ENCODE results near the gene PGF.

DNA sequence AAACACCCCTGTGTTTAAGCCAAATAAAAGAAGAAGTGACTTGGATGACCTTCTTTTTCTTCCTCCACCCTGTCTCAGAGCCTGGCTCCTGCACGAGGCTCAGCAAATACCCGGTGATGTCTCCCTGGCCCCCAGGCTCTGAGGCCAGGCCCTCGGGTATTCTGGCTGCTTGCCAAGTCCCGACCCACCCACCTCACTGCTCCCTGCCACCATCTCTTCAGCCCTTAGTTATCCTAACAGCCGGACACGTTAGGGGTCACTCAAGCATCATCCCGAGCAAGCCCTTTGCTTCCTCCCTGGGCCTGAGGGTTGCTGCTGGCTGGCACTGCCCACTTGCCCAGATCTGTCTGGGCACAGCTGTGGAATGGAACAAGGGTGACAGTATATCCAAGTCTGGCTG is 39.6 kb downstream of the PGF start:
- TF ChIP-seq, protein P1, sequence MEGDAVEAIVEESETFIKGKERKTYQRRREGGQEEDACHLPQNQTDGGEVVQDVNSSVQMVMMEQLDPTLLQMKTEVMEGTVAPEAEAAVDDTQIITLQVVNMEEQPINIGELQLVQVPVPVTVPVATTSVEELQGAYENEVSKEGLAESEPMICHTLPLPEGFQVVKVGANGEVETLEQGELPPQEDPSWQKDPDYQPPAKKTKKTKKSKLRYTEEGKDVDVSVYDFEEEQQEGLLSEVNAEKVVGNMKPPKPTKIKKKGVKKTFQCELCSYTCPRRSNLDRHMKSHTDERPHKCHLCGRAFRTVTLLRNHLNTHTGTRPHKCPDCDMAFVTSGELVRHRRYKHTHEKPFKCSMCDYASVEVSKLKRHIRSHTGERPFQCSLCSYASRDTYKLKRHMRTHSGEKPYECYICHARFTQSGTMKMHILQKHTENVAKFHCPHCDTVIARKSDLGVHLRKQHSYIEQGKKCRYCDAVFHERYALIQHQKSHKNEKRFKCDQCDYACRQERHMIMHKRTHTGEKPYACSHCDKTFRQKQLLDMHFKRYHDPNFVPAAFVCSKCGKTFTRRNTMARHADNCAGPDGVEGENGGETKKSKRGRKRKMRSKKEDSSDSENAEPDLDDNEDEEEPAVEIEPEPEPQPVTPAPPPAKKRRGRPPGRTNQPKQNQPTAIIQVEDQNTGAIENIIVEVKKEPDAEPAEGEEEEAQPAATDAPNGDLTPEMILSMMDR (CRISPR knock-in tag; IDR thresholded peaks at IDR 0.05), result no peak
- TF ChIP-seq, protein P2, sequence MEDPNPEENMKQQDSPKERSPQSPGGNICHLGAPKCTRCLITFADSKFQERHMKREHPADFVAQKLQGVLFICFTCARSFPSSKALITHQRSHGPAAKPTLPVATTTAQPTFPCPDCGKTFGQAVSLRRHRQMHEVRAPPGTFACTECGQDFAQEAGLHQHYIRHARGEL (CRISPR knock-in tag; IDR thresholded peaks at IDR 0.05), result no peak
- TF ChIP-seq POLR2A (IDR thresholded peaks at IDR 0.05; ENCODE audit: insufficient read depth in 1 of 2, low read depth in 2 of 2, low read length in 2 of 2), result no peak
- TF ChIP-seq, protein P3, sequence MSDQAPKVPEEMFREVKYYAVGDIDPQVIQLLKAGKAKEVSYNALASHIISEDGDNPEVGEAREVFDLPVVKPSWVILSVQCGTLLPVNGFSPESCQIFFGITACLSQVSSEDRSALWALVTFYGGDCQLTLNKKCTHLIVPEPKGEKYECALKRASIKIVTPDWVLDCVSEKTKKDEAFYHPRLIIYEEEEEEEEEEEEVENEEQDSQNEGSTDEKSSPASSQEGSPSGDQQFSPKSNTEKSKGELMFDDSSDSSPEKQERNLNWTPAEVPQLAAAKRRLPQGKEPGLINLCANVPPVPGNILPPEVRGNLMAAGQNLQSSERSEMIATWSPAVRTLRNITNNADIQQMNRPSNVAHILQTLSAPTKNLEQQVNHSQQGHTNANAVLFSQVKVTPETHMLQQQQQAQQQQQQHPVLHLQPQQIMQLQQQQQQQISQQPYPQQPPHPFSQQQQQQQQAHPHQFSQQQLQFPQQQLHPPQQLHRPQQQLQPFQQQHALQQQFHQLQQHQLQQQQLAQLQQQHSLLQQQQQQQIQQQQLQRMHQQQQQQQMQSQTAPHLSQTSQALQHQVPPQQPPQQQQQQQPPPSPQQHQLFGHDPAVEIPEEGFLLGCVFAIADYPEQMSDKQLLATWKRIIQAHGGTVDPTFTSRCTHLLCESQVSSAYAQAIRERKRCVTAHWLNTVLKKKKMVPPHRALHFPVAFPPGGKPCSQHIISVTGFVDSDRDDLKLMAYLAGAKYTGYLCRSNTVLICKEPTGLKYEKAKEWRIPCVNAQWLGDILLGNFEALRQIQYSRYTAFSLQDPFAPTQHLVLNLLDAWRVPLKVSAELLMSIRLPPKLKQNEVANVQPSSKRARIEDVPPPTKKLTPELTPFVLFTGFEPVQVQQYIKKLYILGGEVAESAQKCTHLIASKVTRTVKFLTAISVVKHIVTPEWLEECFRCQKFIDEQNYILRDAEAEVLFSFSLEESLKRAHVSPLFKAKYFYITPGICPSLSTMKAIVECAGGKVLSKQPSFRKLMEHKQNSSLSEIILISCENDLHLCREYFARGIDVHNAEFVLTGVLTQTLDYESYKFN (CRISPR knock-in tag; conservative IDR thresholded peaks at IDR 0.05), result no peak
- TF ChIP-seq MYNN (CRISPR knock-in tag; IDR thresholded peaks at IDR 0.05; ENCODE audit: low read depth), result no peak
- no peak for TF ChIP-seq ZNF383 (CRISPR knock-in tag; IDR thresholded peaks at IDR 0.05; ENCODE audit: borderline replicate concordance)
- no peak for TF ChIP-seq CBFB (CRISPR knock-in tag; IDR thresholded peaks at IDR 0.05)
- TF ChIP-seq BHLHE40 (IDR thresholded peaks at IDR 0.05; ENCODE audit: low read length), result no peak
- TF ChIP-seq ZNF776 (CRISPR knock-in tag; IDR thresholded peaks at IDR 0.05), result no peak
- TF ChIP-seq HDAC6 (IDR thresholded peaks at IDR 0.05; ENCODE audit: low read depth, low read length), result no peak
- TF ChIP-seq, protein P4, sequence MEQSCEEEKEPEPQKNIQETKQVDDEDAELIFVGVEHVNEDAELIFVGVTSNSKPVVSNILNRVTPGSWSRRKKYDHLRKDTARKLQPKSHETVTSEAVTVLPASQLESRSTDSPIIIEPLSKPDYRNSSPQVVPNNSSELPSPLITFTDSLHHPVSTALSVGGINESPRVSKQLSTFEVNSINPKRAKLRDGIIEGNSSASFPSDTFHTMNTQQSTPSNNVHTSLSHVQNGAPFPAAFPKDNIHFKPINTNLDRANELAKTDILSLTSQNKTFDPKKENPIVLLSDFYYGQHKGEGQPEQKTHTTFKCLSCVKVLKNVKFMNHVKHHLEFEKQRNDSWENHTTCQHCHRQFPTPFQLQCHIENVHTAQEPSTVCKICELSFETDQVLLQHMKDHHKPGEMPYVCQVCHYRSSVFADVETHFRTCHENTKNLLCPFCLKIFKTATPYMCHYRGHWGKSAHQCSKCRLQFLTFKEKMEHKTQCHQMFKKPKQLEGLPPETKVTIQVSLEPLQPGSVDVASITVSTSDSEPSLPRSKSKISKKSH (CRISPR knock-in tag; IDR thresholded peaks at IDR 0.05; ENCODE audit: borderline replicate concordance), result no peak
- TF ChIP-seq JUN (CRISPR knock-in tag; IDR thresholded peaks at IDR 0.05), result no peak
- TF ChIP-seq EP300 (IDR thresholded peaks at IDR 0.05; ENCODE audit: low read depth in 2 of 2, low read length in 2 of 2), result no peak
- no peak for TF ChIP-seq EP300 (CRISPR knock-in tag; IDR thresholded peaks at IDR 0.05; ENCODE audit: borderline replicate concordance)
- no peak for TF ChIP-seq NR2C2 (CRISPR knock-in tag; IDR thresholded peaks at IDR 0.05; ENCODE audit: borderline replicate concordance)
